Kidney (tissue), 14 donors: ENCODE results near the gene FAM83F. TPM values are rescaled to one million over a fixed set of nuclear protein-coding genes. Genes with fewer than 3 reads are reported as not detected.

ENCODE experiments used
- DNase-seq, 5 donors: peaks; one replicate each; pipeline ENCODE4 v3.0.0-alpha.2; 2013 to 2020
- FAIRE-seq: peaks from 2 replicates; lab custom pipeline; 2012; peaks lifted over from hg19 to GRCh38; lab: Jason Lieb, UNC
- H3K27ac ChIP-seq, 2 donors: one replicate each; pipeline ENCODE4 v1.7.0; 2013; ENCODE audit warnings: low read depth in 2 of 2, low read length in 2 of 2, inconsistent platforms in 1 of 2
- H3K27me3 ChIP-seq: one replicate; pipeline ENCODE4 v1.7.1; 2013; ENCODE audit warnings: low read length, inconsistent platforms; ENCODE audit not compliant: control insufficient read depth, insufficient read depth
- H3K36me3 ChIP-seq, 3 donors: one replicate each; pipeline versions ENCODE4 v1.7.0 to v1.7.1; 2013; ENCODE audit warnings: low read length in 3 of 3, control low read depth in 1 of 3, inconsistent platforms in 1 of 3; ENCODE audit not compliant: insufficient read depth in 3 of 3, control insufficient read depth in 2 of 3
- H3K4me1 ChIP-seq, 3 donors: one replicate each; pipeline versions ENCODE4 v1.7.0 to v1.7.1; 2013; ENCODE audit warnings: low read length in 3 of 3, inconsistent platforms in 1 of 3, low read depth in 1 of 3; ENCODE audit not compliant: control insufficient read depth in 2 of 3, insufficient read depth in 2 of 3
- H3K4me3 ChIP-seq, 3 donors: one replicate each; pipeline versions ENCODE4 v1.7.0 to v1.8.1; 2013; ENCODE audit warnings: low read length in 3 of 3, control low read depth in 1 of 3, inconsistent platforms in 1 of 3
- H3K9ac ChIP-seq, 3 donors: one replicate each; pipeline versions ENCODE4 v1.7.0 to v1.7.1; 2013; ENCODE audit warnings: low read length in 3 of 3, control low read depth in 1 of 3, inconsistent platforms in 1 of 3
- H3K9me3 ChIP-seq, 3 donors: one replicate each; pipeline versions ENCODE4 v1.7.0 to v1.7.1; 2013; ENCODE audit warnings: low read length in 3 of 3, control low read depth in 1 of 3, inconsistent platforms in 1 of 3; ENCODE audit not compliant: control insufficient read depth in 2 of 3, insufficient read depth in 1 of 3
- CTCF ChIP-seq: IDR thresholded peaks from 3 replicates; pipeline ENCODE4 v1.5.1; 2012; ENCODE audit warnings: mild to moderate bottlenecking, moderate library complexity, borderline replicate concordance; ENCODE audit not compliant: insufficient read depth; ENCODE audit errors: extremely low read depth
- intact Hi-C: fragments of 100-400 bp; cut with DNase I; formaldehyde crosslinking; loops from one replicate; pipeline ENCODE4 v1.11.1; 2022
- polyA plus RNA-seq: library from polyadenylated mRNA; stranded (reverse); fragments of 350-450 nt; fragmentation: Illumina TruSeq; extraction: RNeasy Lipid Tissue Mini Kit (QIAGEN cat#74804); gene quantifications from one replicate; pipeline ENCODE4 v1.2.3, GENCODE V29; 2014; ENCODE audit warnings: low read depth, low replicate concordance; ENCODE audit not compliant: insufficient read depth
- total RNA-seq: library from RNA; stranded (reverse); fragmentation: NEBNext Ultra II Directional; extraction: Animal tissue kit (Norgen Biotek cat#: 25700); gene quantifications from one replicate; pipeline ENCODE4 v1.2.1, GENCODE V29; 2021
- donor health status: control.
- donor health status: control.
- donor health status: control.
- donor health status: control.
- donor health status: control.
- donor health status: DM: yes; HTN: yes; CAD: no.
- donor health status: Normal renal cell carcinoma (clear cell type).

The FAM83F gene
- total and polyA plus RNA-seq, 2 donors from 2014 or later: 6.8 to 13.1 TPM

- FAIRE-seq: no peak
- no peak overlapping the region for H3K27ac ChIP-seq
Observed at GRCh38 chr22:39967996-39968972, 26.5 kb upstream of the FAM83F start.

GRCh38 chr22:39970742-39971141 lies 24.0 kb upstream of the FAM83F start:
- no peak overlapping the region for H3K4me3 ChIP-seq
- H3K27me3 ChIP-seq: no peaks in the 10 kb centered on the region
- intact Hi-C loops: no loop called here
- H3K9me3 ChIP-seq: no peaks in the 10 kb centered on the region
- H3K4me1 ChIP-seq: peaks cover 0 to 4% (median 0%) of the 10 kb centered on the region in 3 donors
- no peak for FAIRE-seq
- H3K36me3 ChIP-seq: no peaks in the 10 kb centered on the region
- no peak overlapping the region for H3K9ac ChIP-seq
- H3K27ac ChIP-seq: no peak overlapping the region
- no peak for DNase-seq
- no peak for TF ChIP-seq CTCF

More at GRCh38 chr22:39967996-39968972, 26.5 kb upstream of the FAM83F start:
- no peaks in the 10 kb centered on the region for H3K9me3 ChIP-seq
- H3K36me3 ChIP-seq: no peaks in the 10 kb centered on the region
- no peaks in the 10 kb centered on the region for H3K27me3 ChIP-seq
- H3K9ac ChIP-seq: no peak overlapping the region
- H3K4me3 ChIP-seq: no peak overlapping the region
- peaks cover 0 to 4% (median 0%) of the 10 kb centered on the region in 3 donors for H3K4me1 ChIP-seq
- intact Hi-C loops: no loop called here
- DNase-seq: peak in 3 of 5 donors; percentile 30 to 58 (median 35)
- no peak for TF ChIP-seq CTCF

GRCh38 chr22:39972641-39973040 lies 22.1 kb upstream of the FAM83F start:
- no peak overlapping the region for H3K9ac ChIP-seq
- no peaks in the 10 kb centered on the region for H3K36me3 ChIP-seq
- H3K4me3 ChIP-seq: no peak overlapping the region
- H3K9me3 ChIP-seq: no peaks in the 10 kb centered on the region
- intact Hi-C loops: no loop called here
- no peaks in the 10 kb centered on the region for H3K27me3 ChIP-seq
- FAIRE-seq: no peak
- DNase-seq: no peak
- TF ChIP-seq CTCF: no peak
- H3K4me1 ChIP-seq: peaks cover 0 to 4% (median 0%) of the 10 kb centered on the region in 3 donors
- H3K27ac ChIP-seq: no peak overlapping the region
